ENCODE results near the gene SHISAL2B.

The SHISAL2B gene

DNA sequence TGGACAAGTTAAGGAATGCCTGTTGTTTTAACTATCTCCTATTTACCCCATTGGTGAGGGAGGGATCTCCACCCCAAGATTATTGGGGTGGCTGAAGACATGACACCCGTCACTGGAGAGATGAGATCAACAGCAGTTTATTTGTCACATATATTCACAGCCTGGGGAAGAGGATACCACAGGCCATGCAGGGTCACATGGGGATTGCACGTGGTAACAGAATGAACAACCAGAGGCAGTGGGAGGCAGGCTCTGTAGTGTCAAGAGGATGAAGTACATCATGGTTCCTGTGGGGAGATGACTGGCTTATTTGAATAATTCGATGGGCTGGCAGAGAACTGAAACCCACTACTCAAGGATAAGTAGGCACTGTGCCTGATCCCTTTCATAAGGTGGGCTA, 18.6 kb upstream of the SHISAL2B start:
- in situ Hi-C loops (cut with HindIII; ENCODE audit: low sequenced_read_pairs), result no loop called here
- no peak overlapping the region for H3K4me3 ChIP-seq (ENCODE audit: low read depth, low read length)
- DNase-seq (ENCODE audit: low read depth, low spot score), result no peak
- TF ChIP-seq, protein P1, sequence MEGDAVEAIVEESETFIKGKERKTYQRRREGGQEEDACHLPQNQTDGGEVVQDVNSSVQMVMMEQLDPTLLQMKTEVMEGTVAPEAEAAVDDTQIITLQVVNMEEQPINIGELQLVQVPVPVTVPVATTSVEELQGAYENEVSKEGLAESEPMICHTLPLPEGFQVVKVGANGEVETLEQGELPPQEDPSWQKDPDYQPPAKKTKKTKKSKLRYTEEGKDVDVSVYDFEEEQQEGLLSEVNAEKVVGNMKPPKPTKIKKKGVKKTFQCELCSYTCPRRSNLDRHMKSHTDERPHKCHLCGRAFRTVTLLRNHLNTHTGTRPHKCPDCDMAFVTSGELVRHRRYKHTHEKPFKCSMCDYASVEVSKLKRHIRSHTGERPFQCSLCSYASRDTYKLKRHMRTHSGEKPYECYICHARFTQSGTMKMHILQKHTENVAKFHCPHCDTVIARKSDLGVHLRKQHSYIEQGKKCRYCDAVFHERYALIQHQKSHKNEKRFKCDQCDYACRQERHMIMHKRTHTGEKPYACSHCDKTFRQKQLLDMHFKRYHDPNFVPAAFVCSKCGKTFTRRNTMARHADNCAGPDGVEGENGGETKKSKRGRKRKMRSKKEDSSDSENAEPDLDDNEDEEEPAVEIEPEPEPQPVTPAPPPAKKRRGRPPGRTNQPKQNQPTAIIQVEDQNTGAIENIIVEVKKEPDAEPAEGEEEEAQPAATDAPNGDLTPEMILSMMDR (IDR thresholded peaks at IDR 0.05; ENCODE audit: low read depth, low read length), result no peak

DNA sequence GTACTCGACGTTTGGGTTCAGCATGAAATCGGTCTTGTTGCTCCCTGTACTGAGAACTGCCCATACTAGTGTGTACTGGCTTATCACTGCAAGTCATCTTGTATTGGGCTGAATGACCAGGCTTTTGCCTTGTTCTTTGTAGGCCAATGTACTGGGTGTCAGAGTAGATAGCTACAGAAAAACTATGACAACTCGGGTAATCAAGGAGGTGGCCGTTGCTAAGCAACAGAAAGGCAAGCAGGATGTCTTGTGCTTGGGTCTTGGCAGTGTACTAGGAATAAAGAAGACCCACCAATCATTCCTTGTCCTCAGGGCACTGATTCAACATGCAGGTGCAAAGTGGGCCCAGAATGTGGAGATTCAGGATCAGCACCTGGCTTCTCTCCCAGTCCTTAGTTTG, 11.9 kb upstream of the SHISAL2B start:
- in situ Hi-C loops (cut with HindIII; ENCODE audit: low sequenced_read_pairs), result no loop called here
- DNase-seq (ENCODE audit: low read depth, low spot score), result no peak
- no peak overlapping the region for H3K4me3 ChIP-seq (ENCODE audit: low read depth, low read length)
- TF ChIP-seq, protein P1 (IDR thresholded peaks at IDR 0.05; ENCODE audit: low read depth, low read length), result no peak

DNA sequence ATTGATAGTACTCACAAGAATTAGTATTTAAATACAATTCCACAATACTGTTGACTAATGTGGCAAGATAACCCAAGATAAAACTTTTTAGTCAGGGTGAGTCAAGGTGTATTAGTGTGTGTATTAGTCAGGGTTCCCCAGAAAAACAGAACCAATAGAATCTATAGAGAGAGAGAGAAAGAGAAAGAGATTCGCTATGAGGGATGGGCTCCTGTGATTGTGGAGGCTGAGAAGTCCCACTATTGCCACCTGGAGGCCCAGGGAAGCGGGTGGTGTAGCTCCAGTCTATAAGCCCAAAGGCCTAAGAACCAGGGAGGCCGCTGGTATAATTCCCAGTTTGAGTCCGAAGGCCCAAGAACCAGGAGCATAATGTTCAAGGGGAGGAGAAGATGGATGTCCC, 10.0 kb upstream of the SHISAL2B start:
- no peak overlapping the region for H3K4me3 ChIP-seq (ENCODE audit: low read depth, low read length)
- in situ Hi-C loops (cut with HindIII; ENCODE audit: low sequenced_read_pairs), result no loop called here
- no peak for DNase-seq (ENCODE audit: low read depth, low spot score)
- TF ChIP-seq, protein P1 (IDR thresholded peaks at IDR 0.05; ENCODE audit: low read depth, low read length), result peak; percentile 21

DNA sequence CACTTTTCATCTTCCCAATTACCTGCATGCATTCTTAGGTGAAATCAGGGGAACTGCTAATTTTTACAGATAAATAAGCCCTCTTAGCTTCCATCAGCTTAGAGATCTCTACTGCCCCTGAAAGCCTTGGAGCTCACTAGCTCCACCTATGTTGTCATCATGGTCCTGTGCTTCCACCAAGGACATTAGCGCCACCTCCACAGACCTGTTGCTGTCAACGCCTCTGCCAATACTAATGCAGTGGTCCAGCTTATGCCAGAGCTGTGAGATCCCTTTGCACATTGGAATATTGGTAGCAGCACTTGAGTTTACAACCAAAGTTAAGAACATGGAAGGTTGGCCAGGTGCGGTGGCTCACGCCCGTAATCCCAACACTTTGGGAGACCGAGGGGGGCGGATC, 7.7 kb upstream of the SHISAL2B start:
- no peak overlapping the region for H3K4me3 ChIP-seq (ENCODE audit: low read depth, low read length)
- no peak for DNase-seq (ENCODE audit: low read depth, low spot score)
- TF ChIP-seq, protein P1 (IDR thresholded peaks at IDR 0.05; ENCODE audit: low read depth, low read length), result no peak
- in situ Hi-C loops (cut with HindIII; ENCODE audit: low sequenced_read_pairs), result no loop called here

DNA sequence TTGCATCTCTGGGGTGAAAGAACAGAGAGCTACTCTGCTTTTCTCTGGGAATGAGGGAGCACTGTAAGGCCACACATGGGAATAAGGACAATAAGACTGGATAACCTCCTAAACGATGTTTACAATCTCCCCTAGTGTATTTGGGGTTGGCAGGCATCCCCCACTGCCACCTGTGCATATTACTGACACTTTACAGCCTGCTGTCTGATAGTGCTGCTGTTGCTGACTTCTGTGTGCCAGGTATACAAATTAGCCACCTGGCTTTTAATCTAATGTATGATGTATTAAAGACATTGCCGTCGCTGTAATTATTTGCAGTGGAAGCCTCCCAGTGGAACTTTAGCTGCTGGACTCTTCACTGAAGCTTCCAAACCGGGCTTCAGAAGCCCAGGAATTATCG, 4.4 kb upstream of the SHISAL2B start:
- TF ChIP-seq, protein P1 (IDR thresholded peaks at IDR 0.05; ENCODE audit: low read depth, low read length), result no peak
- no peak overlapping the region for H3K4me3 ChIP-seq (ENCODE audit: low read depth, low read length)
- no peak for DNase-seq (ENCODE audit: low read depth, low spot score)
- in situ Hi-C loops (cut with HindIII; ENCODE audit: low sequenced_read_pairs), result no loop called here

DNA sequence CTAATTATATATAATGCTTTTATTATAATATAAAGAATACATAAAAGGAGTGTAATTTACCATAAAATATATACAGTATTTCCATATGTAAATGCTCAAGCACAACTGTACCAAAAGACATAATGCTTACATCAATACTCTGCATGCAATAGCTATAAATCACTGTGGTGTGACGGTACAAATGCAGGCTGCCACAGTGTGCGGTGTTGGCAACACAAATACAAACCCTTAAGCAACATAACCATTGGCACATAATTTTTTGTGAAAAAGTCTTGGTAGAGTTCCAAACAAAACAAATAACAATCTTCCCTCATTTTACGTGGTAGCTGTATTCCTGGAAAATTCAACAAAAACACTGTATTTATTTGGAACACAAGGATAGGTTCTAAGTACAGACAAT, 1.9 kb upstream of the SHISAL2B start:
- DNase-seq (ENCODE audit: low read depth, low spot score), result no peak
- TF ChIP-seq, protein P1 (IDR thresholded peaks at IDR 0.05; ENCODE audit: low read depth, low read length), result no peak
- in situ Hi-C loops (cut with HindIII; ENCODE audit: low sequenced_read_pairs), result no loop called here
- H3K4me3 ChIP-seq (ENCODE audit: low read depth, low read length), result no peak overlapping the region

DNA sequence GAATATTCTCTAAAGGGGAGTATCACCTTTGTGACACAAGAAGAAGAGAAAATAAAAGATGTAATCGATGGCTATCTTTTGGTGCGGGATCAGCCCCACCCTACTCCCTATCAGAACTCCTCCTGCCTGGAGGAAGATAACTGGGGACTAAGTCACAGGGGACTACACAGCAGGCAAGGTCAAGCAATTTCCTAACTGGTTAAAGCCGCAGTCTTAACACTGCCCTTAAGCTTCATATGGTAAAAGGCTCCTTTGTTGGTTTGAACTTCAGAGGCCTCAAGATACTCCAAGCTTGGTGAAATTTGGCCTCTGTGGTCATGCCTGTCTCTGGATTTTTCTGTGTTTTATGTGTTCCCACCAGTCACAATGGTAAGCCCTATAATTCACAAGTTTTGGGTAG, 1.3 kb upstream of the SHISAL2B start:
- TF ChIP-seq, protein P1 (IDR thresholded peaks at IDR 0.05; ENCODE audit: low read depth, low read length), result no peak
- no peak overlapping the region for H3K4me3 ChIP-seq (ENCODE audit: low read depth, low read length)
- DNase-seq (ENCODE audit: low read depth, low spot score), result no peak
- in situ Hi-C loops (cut with HindIII; ENCODE audit: low sequenced_read_pairs), result no loop called here
